Measurements from ENCODE around the gene MEP1B. TPM values are rescaled to one million over a fixed set of nuclear protein-coding genes. Genes with fewer than 3 reads are reported as not detected.
"Not testable (repeated sequence)": the region's sequence is repeated elsewhere in the genome, so short reads cannot be mapped to it uniquely, and the experiment has no call there.

The MEP1B gene
- total and polyA plus RNA-seq, 10 donors, result 0.26 to 0.27 TPM; not detected in 8

GRCh38 chr18:32167980-32168730 lies 21.7 kb upstream of the MEP1B start:
- WGBS, 5 donors, result 79 to 91% (median 83%) methylated on average over 3 of the region's 3 CpGs
- no peak for TF ChIP-seq POLR2A (IDR thresholded peaks at IDR 0.05)
- TF ChIP-seq CTCF (IDR thresholded peaks at IDR 0.05 in 8 of 11, conservative IDR thresholded peaks at IDR 0.05 in 3 of 11), result no peak
- TF ChIP-seq POLR2AphosphoS5 (IDR thresholded peaks at IDR 0.05), result no peak
- intact Hi-C loops (cut with DNase I; ENCODE audit: low total_unique reads), result no loop called here
- H3K27me3 ChIP-seq (replicated peaks in 1 of 7), result no peaks in the 10 kb centered on the region
- no peak overlapping the region for H3K27ac ChIP-seq
- no peak overlapping the region for H3K4me3 ChIP-seq
- no peaks in the 10 kb centered on the region for H3K36me3 ChIP-seq
- no peaks in the 10 kb centered on the region for H3K4me1 ChIP-seq
- no peak for DNase-seq
- H3K9me3 ChIP-seq, result no peaks in the 10 kb centered on the region

- TF ChIP-seq POLR2AphosphoS5 (IDR thresholded peaks at IDR 0.05), result no peak
- TF ChIP-seq CTCF (IDR thresholded peaks at IDR 0.05 in 8 of 11, conservative IDR thresholded peaks at IDR 0.05 in 3 of 11), result no peak
- no peak for TF ChIP-seq POLR2A (IDR thresholded peaks at IDR 0.05)
- intact Hi-C loops (cut with DNase I; ENCODE audit: low total_unique reads), result no loop called here
- Histone ChIP-seq H3K9me3 (no peaks in the 10 kb centered on the region), H3K27ac (no peak overlapping the region), H3K4me3 (no peak overlapping the region), H3K4me1 (no peaks in the 10 kb centered on the region), H3K36me3 (no peaks in the 10 kb centered on the region), H3K27me3 (replicated peaks in 1 of 7) (no peaks in the 10 kb centered on the region)
- no peak for DNase-seq
- 86 to 91% (median 87%) methylated on average over 3 of the region's 3 CpGs for WGBS, 5 donors
Measured at GRCh38 chr18:32173654-32174053, 16.2 kb upstream of the MEP1B start.

GRCh38 chr18:32174719-32175118 lies 15.1 kb upstream of the MEP1B start:
- no peaks in the 10 kb centered on the region for H3K9me3 ChIP-seq
- TF ChIP-seq CTCF (IDR thresholded peaks at IDR 0.05 in 8 of 11, conservative IDR thresholded peaks at IDR 0.05 in 3 of 11), result no peak
- no peak for DNase-seq
- H3K27me3 ChIP-seq (replicated peaks in 1 of 7), result no peaks in the 10 kb centered on the region
- no peaks in the 10 kb centered on the region for H3K36me3 ChIP-seq
- H3K4me1 ChIP-seq, result no peaks in the 10 kb centered on the region
- intact Hi-C loops (cut with DNase I; ENCODE audit: low total_unique reads), result no loop called here
- 81 to 89% (median 86%) methylated on average over 7 of the region's 7 CpGs for WGBS, 5 donors
- no peak overlapping the region for H3K27ac ChIP-seq
- H3K4me3 ChIP-seq, result no peak overlapping the region

GRCh38 chr18:32175265-32175664 lies 14.6 kb upstream of the MEP1B start:
- Histone ChIP-seq H3K4me1 (no peaks in the 10 kb centered on the region), H3K27ac (no peak overlapping the region), H3K36me3 (no peaks in the 10 kb centered on the region), H3K4me3 (no peak overlapping the region), H3K9me3 (no peaks in the 10 kb centered on the region), H3K27me3 (replicated peaks in 1 of 7) (no peaks in the 10 kb centered on the region)
- WGBS, 5 donors, result 77 to 89% (median 82%) methylated on average over 1 of the region's 1 CpG
- no peak for DNase-seq
- TF ChIP-seq POLR2A (IDR thresholded peaks at IDR 0.05) (no peak), POLR2AphosphoS5 (IDR thresholded peaks at IDR 0.05) (no peak), CTCF (IDR thresholded peaks at IDR 0.05 in 8 of 11, conservative IDR thresholded peaks at IDR 0.05 in 3 of 11) (no peak)
- intact Hi-C loops (cut with DNase I; ENCODE audit: low total_unique reads), result no loop called here

GRCh38 chr18:32176745-32177144 lies 13.1 kb upstream of the MEP1B start:
- intact Hi-C loops (cut with DNase I; ENCODE audit: low total_unique reads); H3K4me1 ChIP-seq; H3K4me3 ChIP-seq; H3K36me3 ChIP-seq; H3K27ac ChIP-seq; H3K9me3 ChIP-seq; DNase-seq; H3K27me3 ChIP-seq (replicated peaks in 1 of 7): not testable (repeated sequence)
- 90 to 98% (median 95%) methylated on average over 1 of the region's 1 CpG for WGBS, 5 donors

Measured in spleen (tissue), 11 donors.